ENCODE results near the gene AVPR1B.

Gene AVPR1B, protein sequence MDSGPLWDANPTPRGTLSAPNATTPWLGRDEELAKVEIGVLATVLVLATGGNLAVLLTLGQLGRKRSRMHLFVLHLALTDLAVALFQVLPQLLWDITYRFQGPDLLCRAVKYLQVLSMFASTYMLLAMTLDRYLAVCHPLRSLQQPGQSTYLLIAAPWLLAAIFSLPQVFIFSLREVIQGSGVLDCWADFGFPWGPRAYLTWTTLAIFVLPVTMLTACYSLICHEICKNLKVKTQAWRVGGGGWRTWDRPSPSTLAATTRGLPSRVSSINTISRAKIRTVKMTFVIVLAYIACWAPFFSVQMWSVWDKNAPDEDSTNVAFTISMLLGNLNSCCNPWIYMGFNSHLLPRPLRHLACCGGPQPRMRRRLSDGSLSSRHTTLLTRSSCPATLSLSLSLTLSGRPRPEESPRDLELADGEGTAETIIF

GRCh38 chr1:206117151-206117948, at the start of gene AVPR1B:
Gene AVPR1B, minus strand, starts transcription at chr1:206117388. Its CDS starts 498 bp downstream, at chr1:206116890.
- DNase-seq = peak; percentile 86

DNA sequence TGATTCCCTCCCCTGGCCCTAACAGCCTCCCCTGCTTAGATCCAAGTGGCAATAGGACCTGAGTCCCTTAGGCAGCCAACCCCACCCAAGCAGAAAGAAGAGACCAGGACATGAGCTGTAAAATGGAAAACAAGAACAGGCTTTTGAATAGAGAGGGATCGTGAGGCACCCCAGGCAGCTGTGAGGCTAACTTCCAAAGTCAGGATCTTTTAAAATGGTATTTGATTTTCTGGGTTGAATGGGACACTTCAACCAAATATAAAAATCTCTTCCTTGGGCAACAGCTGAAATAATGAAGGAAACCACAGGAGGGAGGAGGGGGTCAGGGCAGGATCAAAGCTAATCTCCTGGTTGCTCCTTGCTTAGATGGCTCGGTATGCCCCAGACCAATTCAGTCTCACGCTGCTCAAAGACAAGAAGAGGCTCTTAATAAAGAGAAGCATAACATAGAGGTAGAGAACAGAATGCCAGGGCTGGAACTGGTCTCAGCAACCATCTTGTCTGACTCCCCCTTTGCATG, 28.6 kb upstream of the AVPR1B start:
- no peak for DNase-seq

DNA sequence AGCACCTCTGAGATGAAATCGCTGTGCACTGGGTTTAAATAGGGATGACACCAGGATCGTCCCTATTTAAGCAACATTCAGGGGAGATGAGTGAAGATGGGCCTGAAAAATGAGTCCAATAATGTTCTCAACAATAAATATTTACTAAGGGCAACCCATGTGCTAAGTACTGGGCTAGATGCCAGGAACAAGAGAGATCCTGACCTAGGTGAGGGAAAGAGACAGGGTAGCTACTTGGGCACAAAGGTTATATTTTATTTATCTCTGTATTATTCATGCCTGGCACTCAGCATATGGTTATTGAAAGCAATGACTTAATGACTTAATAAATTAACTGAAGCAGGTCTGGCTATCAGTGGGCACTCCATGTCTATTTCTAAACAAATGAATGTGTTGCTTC, 27.4 kb upstream of the AVPR1B start:
- DNase-seq = peak; percentile 51

- no peak for DNase-seq
These were observed 26.5 kb upstream of the AVPR1B start for GRCh38 chr1:206143537-206144172.

DNA sequence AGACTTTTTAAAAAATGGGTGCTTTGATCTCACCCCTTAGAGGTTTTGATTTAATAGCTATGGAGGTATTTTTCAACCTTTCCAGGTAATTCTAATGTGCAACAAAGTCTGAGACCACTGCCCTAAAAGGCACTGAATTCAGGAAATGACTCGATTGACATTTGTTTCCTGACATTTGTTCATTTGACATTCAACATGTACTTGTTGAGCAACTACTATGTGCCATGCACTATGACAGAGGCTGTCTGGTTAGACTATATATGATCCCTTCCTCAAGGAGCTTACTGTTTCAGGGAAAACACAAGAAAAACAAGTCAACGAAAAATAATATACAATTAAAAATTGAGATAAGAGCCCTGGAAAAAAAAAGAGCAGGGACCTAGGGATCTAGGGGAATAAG, 25.6 kb upstream of the AVPR1B start:
- DNase-seq = no peak

- DNase-seq = no peak
These were observed 24.8 kb upstream of the AVPR1B start for GRCh38 chr1:206142011-206142410.

- DNase-seq = no peak
These were observed 19.1 kb upstream of the AVPR1B start for GRCh38 chr1:206136241-206136640.

DNA sequence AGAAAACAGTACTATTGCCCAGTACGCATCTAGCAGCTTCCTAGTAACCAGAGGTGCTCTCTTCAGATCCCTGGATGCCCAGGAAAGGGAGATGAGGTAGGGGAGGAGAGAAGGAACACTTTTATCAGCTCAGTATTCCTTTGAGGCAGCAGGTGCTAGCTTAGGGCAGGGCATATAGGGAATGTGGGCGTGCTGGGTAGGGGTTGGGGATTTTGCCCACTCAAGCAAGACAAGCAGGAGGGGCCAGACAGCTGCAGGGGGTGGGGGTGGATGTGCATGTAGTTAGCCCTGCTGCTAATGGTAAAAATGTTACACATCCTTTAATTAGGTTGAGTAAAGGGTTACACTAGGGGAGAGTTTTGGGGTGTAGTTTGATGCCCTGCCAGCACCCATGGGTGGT, 18.1 kb upstream of the AVPR1B start:
- no peak for DNase-seq

DNA sequence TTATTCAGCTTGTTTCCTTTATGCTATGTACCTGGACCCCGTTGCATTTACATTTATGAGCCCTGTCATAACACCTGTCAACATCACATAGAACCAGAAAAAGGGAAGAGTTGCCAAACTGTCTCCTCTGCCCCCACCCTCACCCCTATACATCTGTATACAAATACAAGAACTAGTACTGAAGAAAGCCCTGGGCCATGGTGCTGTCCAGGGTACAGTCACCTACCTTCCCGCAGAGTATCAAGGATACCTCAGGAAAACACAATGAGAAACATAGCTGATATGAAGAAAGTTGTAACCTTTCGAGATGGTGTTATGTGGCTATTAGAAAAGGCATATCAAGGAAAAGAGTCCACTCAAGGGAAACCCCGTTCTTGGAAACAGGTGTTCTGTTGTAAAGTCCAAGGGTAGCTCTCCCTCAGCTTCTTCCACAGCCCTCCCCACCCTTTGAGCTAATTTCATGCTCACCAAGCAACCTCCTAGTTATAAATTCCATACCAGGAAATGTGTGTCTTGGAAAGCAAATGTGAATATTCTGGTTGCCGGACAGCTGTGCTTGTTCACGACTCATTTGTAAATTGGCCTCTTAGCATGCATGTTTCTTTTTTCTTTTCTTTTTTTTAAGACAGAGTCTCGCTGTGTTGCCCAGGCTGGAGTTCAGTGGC, 16.7 kb upstream of the AVPR1B start:
- no peak for DNase-seq

GRCh38 chr1:206131037-206131436, 13.8 kb upstream of the AVPR1B start:
- DNase-seq = no peak

- DNase-seq = no peak
These were observed 11.0 kb upstream of the AVPR1B start for GRCh38 chr1:206128196-206128595.

- DNase-seq = no peak
These were observed 10.1 kb upstream of the AVPR1B start for GRCh38 chr1:206127336-206127735.

DNA sequence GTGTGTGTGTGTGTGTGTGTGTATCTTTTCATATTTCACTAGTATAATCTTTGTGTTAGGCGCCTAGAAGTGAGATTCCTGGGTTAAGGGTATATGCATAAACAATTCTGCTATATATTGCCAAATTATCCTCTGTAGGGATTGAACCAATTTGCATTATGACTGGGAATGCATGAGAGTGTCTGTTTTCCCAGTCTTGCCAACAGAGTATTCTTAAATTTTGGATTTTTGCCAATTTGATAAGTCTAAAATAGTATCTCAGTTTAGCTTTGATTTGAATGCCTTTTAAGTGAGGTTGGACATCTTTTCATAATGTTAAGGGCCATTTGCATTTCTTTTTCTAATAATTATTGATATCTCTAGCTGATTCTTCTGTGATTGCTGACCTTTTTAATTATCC, 8.2 kb upstream of the AVPR1B start:
- no peak for DNase-seq

- DNase-seq = no peak
These were observed 5.5 kb upstream of the AVPR1B start for GRCh38 chr1:206122686-206123085.

- no peak for DNase-seq
These were observed 4.1 kb upstream of the AVPR1B start for GRCh38 chr1:206121269-206121668.

GRCh38 chr1:206120406-206120805, 3.2 kb upstream of the AVPR1B start:
- DNase-seq = no peak

- DNase-seq = no peak
These were observed 376 bp downstream of the AVPR1B start for GRCh38 chr1:206116873-206117150.

DNA sequence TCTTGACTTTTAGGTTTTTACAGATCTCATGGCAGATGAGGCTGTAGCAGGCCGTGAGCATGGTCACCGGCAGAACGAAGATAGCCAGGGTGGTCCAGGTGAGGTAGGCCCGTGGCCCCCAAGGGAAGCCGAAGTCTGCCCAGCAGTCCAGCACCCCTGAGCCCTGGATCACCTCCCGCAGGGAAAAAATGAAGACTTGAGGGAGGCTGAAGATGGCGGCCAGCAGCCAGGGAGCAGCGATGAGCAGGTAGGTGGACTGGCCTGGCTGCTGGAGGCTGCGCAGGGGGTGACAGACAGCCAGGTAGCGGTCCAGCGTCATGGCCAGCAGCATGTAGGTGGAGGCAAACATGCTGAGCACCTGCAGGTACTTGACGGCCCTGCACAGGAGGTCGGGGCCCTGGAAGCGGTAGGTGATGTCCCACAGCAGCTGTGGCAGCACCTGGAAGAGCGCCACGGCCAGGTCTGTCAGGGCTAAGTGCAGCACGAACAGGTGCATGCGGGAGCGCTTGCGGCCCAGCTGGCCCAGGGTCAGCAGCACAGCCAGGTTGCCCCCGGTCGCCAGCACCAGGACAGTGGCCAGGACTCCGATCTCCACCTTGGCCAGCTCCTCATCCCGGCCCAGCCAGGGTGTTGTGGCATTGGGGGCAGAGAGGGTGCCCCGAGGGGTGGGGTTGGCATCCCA, 856 bp downstream of the AVPR1B start:
- DNase-seq = peak; percentile 30

- no peak for DNase-seq
These were observed 1.4 kb downstream of the AVPR1B start for GRCh38 chr1:206115791-206116190.

- no peak for DNase-seq
These were observed 2.2 kb downstream of the AVPR1B start for GRCh38 chr1:206114692-206115640.

- no peak for DNase-seq
These were observed 4.4 kb downstream of the AVPR1B start for GRCh38 chr1:206112600-206113301.
